Testis (tissue), 3 donors: ENCODE results near the gene MARCKS. TPM values are rescaled to one million over a fixed set of nuclear protein-coding genes. Genes with fewer than 3 reads are reported as not detected.
A peak's percentile ranks its signal among the peaks of the same experiment; 100 is the strongest.

Source experiments
- DNase-seq: peaks from one replicate; pipeline ENCODE4 v3.0.0-alpha.2; 2019
- H3K27ac ChIP-seq, 2 donors: fragments of 200-600 bp; sonication (generic); one replicate each; pipeline ENCODE4 v1.5.1; 2019
- H3K27me3 ChIP-seq: fragments of 200-600 bp; sonication (generic); one replicate; pipeline ENCODE4 v1.5.1; 2019
- H3K36me3 ChIP-seq: fragments of 200-600 bp; sonication (generic); one replicate; pipeline ENCODE4 v1.5.1; 2017; ENCODE audit warnings: low read depth; ENCODE audit errors: missing control alignments
- H3K4me1 ChIP-seq: fragments of 200-600 bp; sonication (generic); one replicate; pipeline ENCODE4 v1.5.1; 2019
- H3K4me3 ChIP-seq, 2 donors: fragments of 200-600 bp; sonication (generic); one replicate each; pipeline ENCODE4 v1.5.1; 2017 to 2019
- H3K9me3 ChIP-seq: fragments of 200-600 bp; sonication (generic); one replicate; pipeline ENCODE4 v1.5.1; 2017
- CTCF ChIP-seq, 3 experiments: fragments of 450-650 bp in 2 of 3; fragments of 200-600 bp in 1 of 3; sonication (generic) in 1 of 3; IDR thresholded peaks; one replicate each; pipeline ENCODE4 v1.5.1; 2016 to 2019; ENCODE audit warnings: antibody characterized with exemption in 3 of 3, mild to moderate bottlenecking in 2 of 3, moderate library complexity in 1 of 3
- POLR2A ChIP-seq: fragments of 450-650 bp; IDR thresholded peaks from one replicate; pipeline ENCODE4 v1.6.1; 2017; ENCODE audit warnings: antibody characterized with exemption, mild to moderate bottlenecking, moderate library complexity
- WGBS, 2 donors: methylation state at CpG; one replicate each; pipeline ENCODE4 v1.1.5; 2018; 5-methylcytosine and 5-hydroxymethylcytosine counted together
- intact Hi-C: fragments of 100-400 bp; cut with DNase I; formaldehyde crosslinking; loops from one replicate; pipeline ENCODE4 v1.15.1; 2023; ENCODE audit warnings: low total_unique reads
- polyA plus RNA-seq: library from polyadenylated mRNA; stranded (reverse); fragments of 350-450 nt; fragmentation: Illumina TruSeq; extraction: RNeasy Lipid Tissue Mini Kit (QIAGEN cat#74804); gene quantifications from one replicate; pipeline ENCODE4 v1.2.3, GENCODE V29; 2014; ENCODE audit warnings: low read depth, low replicate concordance; ENCODE audit not compliant: insufficient read depth
- total RNA-seq, 2 donors: library from RNA; depleted of rRNA; stranded (reverse); fragments of >200 nt; gene quantifications; one replicate each; pipeline ENCODE4 v1.2.3, GENCODE V29; 2016

MARCKS gene
- total and polyA plus RNA-seq, 3 donors from 2014 or later: 21.5 to 32.7 (median 26.6) TPM

- Histone ChIP-seq H3K9me3 (no peaks in the 10 kb centered on the region), H3K4me3 (peak overlapping the region; percentile 70 to 75), H3K36me3 (no peaks in the 10 kb centered on the region), H3K27ac (peak overlapping the region; percentile 55 to 86), H3K27me3 (no peaks in the 10 kb centered on the region), H3K4me1 (no peaks in the 10 kb centered on the region)
- intact Hi-C loops: no loop called here
- DNase-seq: peak; percentile 75
- TF ChIP-seq POLR2A (no peak), CTCF (IDR thresholded peaks at IDR 0.05) (no peak)
- WGBS, 2 donors: 1% methylated on average over 44 to 56 of the region's 56 CpGs
These were observed 2.3 kb upstream of the MARCKS start for GRCh38 chr6:113854531-113855499.

GRCh38 chr6:113855500-113856374 is 1.4 kb upstream of the MARCKS start:
- H3K36me3 ChIP-seq: no peaks in the 10 kb centered on the region
- H3K9me3 ChIP-seq: no peaks in the 10 kb centered on the region
- peak overlapping the region; percentile 70 to 75 for H3K4me3 ChIP-seq
- DNase-seq: peak; percentile 39
- H3K4me1 ChIP-seq: no peaks in the 10 kb centered on the region
- H3K27ac ChIP-seq: peak overlapping the region; percentile 53 to 86
- intact Hi-C loops: no loop called here
- no peak for TF ChIP-seq POLR2A
- no peak for TF ChIP-seq CTCF (IDR thresholded peaks at IDR 0.05)
- H3K27me3 ChIP-seq: no peaks in the 10 kb centered on the region
- 0% methylated on average over 27 of the region's 27 CpGs for WGBS, 2 donors

GRCh38 chr6:113856375-113856624 is 845 bp upstream of the MARCKS start:
- Histone ChIP-seq H3K27ac (peak overlapping the region; percentile 36 to 86), H3K9me3 (no peaks in the 10 kb centered on the region), H3K4me1 (no peaks in the 10 kb centered on the region), H3K27me3 (no peaks in the 10 kb centered on the region), H3K36me3 (no peaks in the 10 kb centered on the region), H3K4me3 (peak overlapping the region; percentile 70 to 75)
- no peak for TF ChIP-seq POLR2A
- no peak for TF ChIP-seq CTCF (IDR thresholded peaks at IDR 0.05)
- 0 to 1% methylated on average over 10 of the region's 10 CpGs for WGBS, 2 donors
- intact Hi-C loops: no loop called here
- DNase-seq: no peak

GRCh38 chr6:113857556-113858479 is 673 bp downstream of the MARCKS start:
- 1% methylated on average over 43 of the region's 43 CpGs for WGBS, 2 donors
- peak overlapping the region; percentile 70 to 75 for H3K4me3 ChIP-seq
- intact Hi-C loops: no loop called here

More at GRCh38 chr6:113857556-113858479, 673 bp downstream of the MARCKS start:
- no peaks in the 10 kb centered on the region for H3K4me1 ChIP-seq
- peak overlapping the region; percentile 91 to 99 for H3K27ac ChIP-seq
- peak; percentile 72 for DNase-seq
- TF ChIP-seq CTCF (IDR thresholded peaks at IDR 0.05): no peak
- no peak for TF ChIP-seq POLR2A
- no peaks in the 10 kb centered on the region for H3K9me3 ChIP-seq
- H3K27me3 ChIP-seq: no peaks in the 10 kb centered on the region
- H3K36me3 ChIP-seq: no peaks in the 10 kb centered on the region
